IMR-90 (cell line): ENCODE data around the gene RALGAPA1. TPM values are rescaled to one million over a fixed set of nuclear protein-coding genes. Genes with fewer than 3 reads are reported as not detected.
A peak's percentile ranks its signal among the peaks of the same experiment; 100 is the strongest.

Source experiments
- ATAC-seq: fragments of 200-7000 bp; cut with Tn5 transposase; 2 replicates; pipeline ENCODE4 v1.9.1; 2020; ENCODE audit warnings: low read depth, mild to moderate bottlenecking, moderate library complexity
- BruUV-seq: library from RNA; stranded (reverse); fragments of 400-500 nt; replicated peaks from 2 replicates; lab custom pipeline; 2021; lab: Mats Ljungman, UMichigan
- CTCF ChIA-PET: fragments of 300-600 bp; formaldehyde crosslinking; extraction: SDS; loops from one replicate; lab custom pipeline; 2021; ENCODE audit warnings: antibody characterized with exemption; lab: Yijun Ruan, JAX
- POLR2A ChIA-PET: fragments of 300-600 bp; sonication (Branson Sonifier 250); formaldehyde crosslinking; loops from one replicate; lab custom pipeline; 2022; ENCODE audit warnings: antibody characterized with exemption; ENCODE audit not compliant: unreplicated experiment; lab: Charles Lee
- DNase-seq: peaks from one replicate; pipeline ENCODE4 v3.0.0; 2013
- H2AFZ ChIP-seq: replicated peaks from 2 replicates; pipeline ENCODE3; 2013; ENCODE audit warnings: low read length, mild to moderate bottlenecking; ENCODE audit not compliant: poor library complexity
- H2AK5ac ChIP-seq: 2 replicates; pipeline ENCODE4 v1.6.1; 2013; ENCODE audit warnings: low read depth, low read length, inconsistent platforms
- H2AK9ac ChIP-seq: replicated peaks from 2 replicates; pipeline ENCODE3; 2013; ENCODE audit warnings: mild to moderate bottlenecking, low read depth, low read length, moderate library complexity; ENCODE audit not compliant: poor library complexity
- H2BK120ac ChIP-seq: 2 replicates; pipeline ENCODE4 v1.6.1; 2013; ENCODE audit warnings: low read depth, low read length, inconsistent platforms
- H2BK15ac ChIP-seq: 3 replicates; pipeline ENCODE4 v1.6.1; 2013; ENCODE audit warnings: low read depth, low read length, inconsistent platforms
- H2BK20ac ChIP-seq: 2 replicates; pipeline ENCODE4 v1.6.1; 2013; ENCODE audit warnings: low read depth, mild to moderate bottlenecking, inconsistent platforms, low read length, moderate library complexity
- H2BK5ac ChIP-seq: 2 replicates; pipeline ENCODE4 v1.6.1; 2013; ENCODE audit warnings: mild to moderate bottlenecking, low read depth, low read length, inconsistent platforms; ENCODE audit not compliant: poor library complexity, severe bottlenecking
- H3K14ac ChIP-seq: replicated peaks from 2 replicates; pipeline ENCODE4 v1.6.1; 2013; ENCODE audit warnings: low read depth, low read length, inconsistent platforms
- H3K18ac ChIP-seq: 2 replicates; pipeline ENCODE4 v1.6.1; 2013; ENCODE audit warnings: low read depth, low read length, control low read depth
- H3K23ac ChIP-seq: 2 replicates; pipeline ENCODE4 v1.6.1; 2013; ENCODE audit warnings: low read depth, low read length, inconsistent platforms
- H3K27ac ChIP-seq: 2 replicates; pipeline ENCODE4 v1.5.1; 2013; ENCODE audit warnings: mild to moderate bottlenecking, control low read depth, low read length; ENCODE audit not compliant: insufficient read depth
- H3K27me3 ChIP-seq: 2 replicates; pipeline ENCODE4 v1.6.1; 2013; ENCODE audit warnings: low read length; ENCODE audit not compliant: control insufficient read depth, insufficient read depth
- H3K36me3 ChIP-seq: 2 replicates; pipeline ENCODE4 v1.6.1; 2013; ENCODE audit warnings: low read length, mixed read lengths; ENCODE audit not compliant: control insufficient read depth, insufficient read depth
- H3K4ac ChIP-seq: 2 replicates; pipeline ENCODE4 v1.6.1; 2013; ENCODE audit warnings: low read depth, low read length, inconsistent platforms
- H3K4me1 ChIP-seq: 2 replicates; pipeline ENCODE4 v1.6.1; 2013; ENCODE audit warnings: low read length, mixed read lengths; ENCODE audit not compliant: control insufficient read depth, insufficient read depth
- H3K4me2 ChIP-seq: 2 replicates; pipeline ENCODE4 v1.6.1; 2013; ENCODE audit warnings: low read depth, mild to moderate bottlenecking, control low read depth, low read length, moderate library complexity
- H3K4me3 ChIP-seq: 2 replicates; pipeline ENCODE4 v1.5.1; 2013; ENCODE audit warnings: low read depth, mild to moderate bottlenecking, control low read depth, low read length, moderate library complexity; ENCODE audit not compliant: insufficient read depth
- H3K56ac ChIP-seq: 2 replicates; pipeline ENCODE4 v1.6.1; 2013; ENCODE audit warnings: low read length, inconsistent platforms; ENCODE audit not compliant: insufficient read depth; ENCODE audit errors: extremely low read depth
- H3K79me1 ChIP-seq, 2 experiments: 2 replicates each; pipeline ENCODE4 v1.6.1; 2013; ENCODE audit warnings: low read length in 2 of 2, inconsistent platforms in 1 of 2, low read depth in 1 of 2
- H3K9ac ChIP-seq: 2 replicates; pipeline ENCODE4 v1.6.1; 2013; ENCODE audit warnings: low read depth, low read length, control low read depth
- H3K9me1 ChIP-seq: 2 replicates; pipeline ENCODE4 v1.6.1; 2013; ENCODE audit warnings: low read length, inconsistent platforms; ENCODE audit not compliant: insufficient read depth
- H3K9me3 ChIP-seq: 2 replicates; pipeline ENCODE4 v1.6.1; 2013; ENCODE audit warnings: low read length; ENCODE audit not compliant: control insufficient read depth, insufficient read depth
- H4K20me1 ChIP-seq: 2 replicates; pipeline ENCODE4 v1.6.1; 2013; ENCODE audit warnings: low read length, inconsistent platforms; ENCODE audit not compliant: insufficient read depth
- H4K5ac ChIP-seq: 2 replicates; pipeline ENCODE4 v1.6.1; 2013; ENCODE audit warnings: mild to moderate bottlenecking, low read depth, low read length, control low read depth
- H4K8ac ChIP-seq, 2 experiments: 2 replicates each; pipeline ENCODE4 v1.6.1; 2013; ENCODE audit warnings: low read depth in 2 of 2, low read length in 2 of 2, control low read depth in 1 of 2, inconsistent platforms in 1 of 2
- H4K91ac ChIP-seq: 2 replicates; pipeline ENCODE4 v1.6.1; 2013; ENCODE audit warnings: low read depth, low read length, inconsistent platforms; ENCODE audit not compliant: insufficient read depth
- MXI1 ChIP-seq: IDR thresholded peaks from 2 replicates; pipeline ENCODE4 v1.6.1; 2012; ENCODE audit warnings: low read depth, mild to moderate bottlenecking, low read length, moderate library complexity, borderline replicate concordance
- NFE2L2 ChIP-seq: fragments of 150-350 bp; IDR thresholded peaks from 2 replicates; pipeline ENCODE4 v1.6.1; 2016; ENCODE audit warnings: low read depth, mild to moderate bottlenecking, low read length
- whole genome bisulfite sequencing, 2 experiments: methylation state at CpG; one replicate each; pipeline versions ENCODE4 v1.1.5 to v1.1.7; 2013; ENCODE audit warnings: missing lambda C conversion rate in 2 of 2; ENCODE audit not compliant: insufficient read length in 1 of 2; ENCODE audit errors: extremely low coverage in 2 of 2; 5-methylcytosine and 5-hydroxymethylcytosine counted together
- dilution Hi-C: fragments of 300-500 bp; cut with HindIII; formaldehyde crosslinking; loops from one replicate; pipeline ENCODE4 v1.14.3; 2018; ENCODE audit warnings: low sequenced_read_pairs; ENCODE audit not compliant: unreplicated experiment
- in situ Hi-C: fragments of 300-500 bp; cut with MboI; formaldehyde crosslinking; loops from 3 replicates; pipeline ENCODE4 v1.14.3; 2019; ENCODE audit warnings: low sequenced_read_pairs, inconsistent platforms, mixed read lengths
- intact Hi-C: fragments of 100-400 bp; cut with micrococcal nuclease; formaldehyde crosslinking; loops from 2 replicates; pipeline ENCODE4 v1.10.0; 2022
- polyA plus RNA-seq, 3 experiments: library from polyadenylated mRNA; depleted of rRNA; stranded (reverse); fragments of >200 nt; gene quantifications; 2 replicates each; pipeline ENCODE4 v1.2.3, GENCODE V29; 2012; ENCODE audit warnings: low replicate concordance in 1 of 3
- total RNA-seq: library from RNA; depleted of rRNA; stranded (reverse); fragments of >200 nt; gene quantifications from 2 replicates; pipeline ENCODE4 v1.2.3, GENCODE V29; 2012

The RALGAPA1 gene
- total and polyA plus RNA-seq, 2 of the 4 experiments (the other 2 are of a cell fraction): 5.1 to 25.6 TPM

DNA sequence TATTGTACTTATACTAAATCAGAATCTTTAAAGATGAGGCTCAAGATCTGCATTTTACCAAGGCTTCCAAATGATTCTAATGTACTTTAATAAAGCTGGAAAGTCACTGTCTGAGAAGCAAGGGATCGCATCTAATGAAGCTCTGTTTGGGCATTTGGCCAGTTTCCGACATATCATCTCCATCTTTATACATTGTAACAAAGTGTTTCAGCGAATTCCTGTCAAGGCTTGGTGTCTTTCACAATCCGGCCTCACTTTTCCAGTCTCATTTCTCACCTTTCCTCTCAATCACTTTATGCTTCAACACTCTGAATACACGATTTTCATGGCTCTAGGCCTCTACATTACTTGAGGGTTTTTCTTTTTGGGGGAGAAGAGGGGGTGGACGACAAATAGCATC is 302.6 kb downstream of the RALGAPA1 start:
- H3K9ac ChIP-seq: no peak overlapping the region
- dilution Hi-C loops: no loop called here
- H3K36me3 ChIP-seq: no peaks in the 10 kb centered on the region

More for the DNA sequence above, 302.6 kb downstream of the RALGAPA1 start:
- in situ Hi-C loops (no loop called here), intact Hi-C loops (no loop called here)
- peak overlapping the region; percentile 2 for H2BK5ac ChIP-seq
- H3K9me3 ChIP-seq: no peaks in the 10 kb centered on the region
- DNase-seq: no peak
- no peak overlapping the region for H2AK9ac ChIP-seq
- WGBS, 2 experiments: 80% methylated on average over 2 of the region's 6 CpGs; no CpG with 5 or more reads in 1 of the 2 experiments
- CTCF ChIA-PET: interaction anchor here (0.5 kb wide), 1 partner anchor 15 kb away, joined by 3 read pairs; no protein-coding TSS in a partner anchor
- H3K79me1 ChIP-seq: no peaks in the 10 kb centered on the region
- H2AK5ac ChIP-seq: peak overlapping the region; percentile 47; the same call in 1 of the 2 replicates
- BruUV-seq: no TSS peak
- no peak overlapping the region for H3K4me3 ChIP-seq
- H3K27ac ChIP-seq: no peak overlapping the region
- H2BK20ac ChIP-seq: peak overlapping the region; percentile 65; the same call in 1 of the 2 replicates
- peak overlapping the region; percentile 32 for H3K14ac ChIP-seq
- no peaks in the 10 kb centered on the region for H4K20me1 ChIP-seq
- H3K18ac ChIP-seq: no peak overlapping the region; the same call in 1 of the 2 replicates
- H3K4ac ChIP-seq: no peak overlapping the region; the same call in 1 of the 2 replicates
- TF ChIP-seq NFE2L2 (no peak), MXI1 (no peak)
- H3K9me1 ChIP-seq: no peaks in the 10 kb centered on the region
- POLR2A ChIA-PET: no interaction called here
- no peak overlapping the region for H3K4me2 ChIP-seq
- H3K23ac ChIP-seq: no peak overlapping the region; the same call in 1 of the 2 replicates
- no peak for ATAC-seq
- no peak overlapping the region for H4K5ac ChIP-seq
- no peaks in the 10 kb centered on the region; the same call in 1 of the 2 replicates for H3K4me1 ChIP-seq
- H4K8ac ChIP-seq: peak overlapping the region in 1 of 2 experiments; percentile 38; a peak in 1 of 4 replicates
- no peak overlapping the region for H3K56ac ChIP-seq
- peak overlapping the region; percentile 65; the same call in 1 of the 2 replicates for H2BK120ac ChIP-seq
- H3K27me3 ChIP-seq: no peaks in the 10 kb centered on the region
- no peak overlapping the region for H2AFZ ChIP-seq
- H4K91ac ChIP-seq: no peak overlapping the region
- no peak overlapping the region for H2BK15ac ChIP-seq
